DOHH2 (cell line): ENCODE results near the gene ZC3H12C.

Experiments used
- EZH2phosphoT487 ChIP-seq: fragments of 200-600 bp; sonication (generic); IDR thresholded peaks from 2 replicates; pipeline ENCODE4 v1.6.1; 2017; ENCODE audit warnings: borderline replicate concordance, mild to moderate bottlenecking, antibody characterized with exemption, low read length, moderate library complexity, mixed read lengths
- TF ChIP-seq, protein P1 (sequence below): fragments of 200-600 bp; sonication (generic); IDR thresholded peaks from one replicate; pipeline ENCODE4 v1.5.1; 2014; ENCODE audit warnings: antibody characterized with exemption, mild to moderate bottlenecking, low read depth, low read length; ENCODE audit not compliant: poor library complexity, severe bottlenecking

- TF ChIP-seq EZH2phosphoT487, result no peak
- TF ChIP-seq, protein P1, sequence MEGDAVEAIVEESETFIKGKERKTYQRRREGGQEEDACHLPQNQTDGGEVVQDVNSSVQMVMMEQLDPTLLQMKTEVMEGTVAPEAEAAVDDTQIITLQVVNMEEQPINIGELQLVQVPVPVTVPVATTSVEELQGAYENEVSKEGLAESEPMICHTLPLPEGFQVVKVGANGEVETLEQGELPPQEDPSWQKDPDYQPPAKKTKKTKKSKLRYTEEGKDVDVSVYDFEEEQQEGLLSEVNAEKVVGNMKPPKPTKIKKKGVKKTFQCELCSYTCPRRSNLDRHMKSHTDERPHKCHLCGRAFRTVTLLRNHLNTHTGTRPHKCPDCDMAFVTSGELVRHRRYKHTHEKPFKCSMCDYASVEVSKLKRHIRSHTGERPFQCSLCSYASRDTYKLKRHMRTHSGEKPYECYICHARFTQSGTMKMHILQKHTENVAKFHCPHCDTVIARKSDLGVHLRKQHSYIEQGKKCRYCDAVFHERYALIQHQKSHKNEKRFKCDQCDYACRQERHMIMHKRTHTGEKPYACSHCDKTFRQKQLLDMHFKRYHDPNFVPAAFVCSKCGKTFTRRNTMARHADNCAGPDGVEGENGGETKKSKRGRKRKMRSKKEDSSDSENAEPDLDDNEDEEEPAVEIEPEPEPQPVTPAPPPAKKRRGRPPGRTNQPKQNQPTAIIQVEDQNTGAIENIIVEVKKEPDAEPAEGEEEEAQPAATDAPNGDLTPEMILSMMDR, result no peak
These were observed 17.9 kb upstream of the ZC3H12C start for GRCh38 chr11:110075105-110075846.
